Lung (tissue), 13 donors: ENCODE data around the gene TCP11L2. TPM values are rescaled to one million over a fixed set of nuclear protein-coding genes. Genes with fewer than 3 reads are reported as not detected.

Source experiments
- ATAC-seq: fragments of 200-7000 bp; cut with Tn5 transposase; one replicate; pipeline ENCODE4 v1.9.1; 2020; ENCODE audit warnings: moderate number of reproducible peaks; ENCODE audit not compliant: insufficient read depth, low FRiP score
- DNase-seq, 3 donors: peaks; one replicate each; pipeline ENCODE4 v3.0.0-alpha.2; 2013 to 2017
- H3K27ac ChIP-seq, 2 donors: one replicate each; pipeline ENCODE4 v1.5.1; 2013; ENCODE audit warnings: mild to moderate bottlenecking in 2 of 2, moderate library complexity in 2 of 2, control low read depth in 1 of 2, inconsistent platforms in 1 of 2, low read depth in 1 of 2, low read length in 1 of 2
- H3K27me3 ChIP-seq, 3 donors: one replicate each; pipeline ENCODE4 v1.5.1; 2013; ENCODE audit warnings: low read length in 2 of 3; ENCODE audit not compliant: control insufficient read depth in 3 of 3, insufficient read depth in 3 of 3
- H3K36me3 ChIP-seq, 4 donors: one replicate each; pipeline ENCODE4 v1.5.1; 2013; ENCODE audit warnings: low read length in 4 of 4, mild to moderate bottlenecking in 1 of 4, moderate library complexity in 1 of 4; ENCODE audit not compliant: control insufficient read depth in 4 of 4, insufficient read depth in 4 of 4
- H3K4me1 ChIP-seq, 5 donors: one replicate each; pipeline ENCODE4 v1.5.1; 2013; ENCODE audit warnings: low read length in 5 of 5, mild to moderate bottlenecking in 2 of 5, moderate library complexity in 1 of 5; ENCODE audit not compliant: control insufficient read depth in 5 of 5, insufficient read depth in 5 of 5
- H3K4me3 ChIP-seq: one replicate; pipeline ENCODE4 v1.5.1; 2013; ENCODE audit warnings: mild to moderate bottlenecking, control low read depth, moderate library complexity
- H3K9ac ChIP-seq, 2 donors: one replicate each; pipeline ENCODE4 v1.5.1; 2013; ENCODE audit warnings: low read length in 2 of 2, control low read depth in 1 of 2; ENCODE audit not compliant: insufficient read depth in 1 of 2
- H3K9me3 ChIP-seq, 4 donors: one replicate each; pipeline ENCODE4 v1.5.1; 2013; ENCODE audit warnings: low read length in 3 of 4, mild to moderate bottlenecking in 1 of 4, moderate library complexity in 1 of 4; ENCODE audit not compliant: control insufficient read depth in 4 of 4, insufficient read depth in 3 of 4
- WGBS, 2 donors: extraction: QIAGEN DNeasy Blood & Tissue Kit; methylation state at CpG; one replicate each; pipeline ENCODE4 v1.1.7; 2013; 5-methylcytosine and 5-hydroxymethylcytosine counted together
- polyA plus RNA-seq, 2 donors: library from polyadenylated mRNA; stranded (reverse); fragments of 200-250 nt; gene quantifications; one replicate each; pipeline ENCODE4 v1.2.1, GENCODE V29; 2013
- small RNA-seq: library from RNA; depleted of rRNA; stranded (forward); fragments of <200 nt; gene quantifications from one replicate; pipeline ENCODE3, GENCODE V24; 2014; ENCODE audit warnings: low replicate concordance
- total RNA-seq, 2 donors: library from RNA; depleted of rRNA in 1 of 2; stranded (reverse); fragments of >200 nt in 1 of 2; gene quantifications; one replicate each; pipeline ENCODE4 v1.2.1, GENCODE V29; 2014 to 2021
- TF ChIP-seq, protein P1 (sequence below): IDR thresholded peaks from 2 replicates; pipeline ENCODE4 v1.5.1; 2012; ENCODE audit warnings: mild to moderate bottlenecking; ENCODE audit errors: control extremely low read depth, extremely low read depth
- donor health status: control.
- donor health status: control.
- donor health status: Bipolar disorder and iron deficiency.
- donor health status: healthy.
- donor health status: DM: yes; HTN: yes; CAD: no.

Gene TCP11L2
- total and polyA plus RNA-seq, 4 donors: 4.9 to 78.5 (median 24.8) TPM

DNA sequence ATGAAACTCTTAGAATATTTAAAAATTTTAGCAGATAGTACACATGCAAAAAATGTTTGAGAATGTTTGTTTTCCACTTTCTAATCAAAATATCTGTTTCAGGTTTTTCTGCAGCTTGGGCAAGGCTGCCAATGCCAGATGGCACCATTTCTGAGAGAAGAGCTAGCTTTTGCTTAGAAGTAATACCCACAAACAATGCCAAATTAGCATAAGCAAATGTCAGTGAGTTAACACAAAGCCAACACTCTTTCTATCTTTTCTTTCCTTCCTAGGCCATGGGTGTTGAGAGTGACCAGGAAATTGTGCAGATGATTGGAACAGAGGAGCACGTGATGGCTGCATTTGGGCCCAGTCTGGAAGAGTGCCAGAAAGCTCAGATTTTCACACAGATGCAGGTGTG, 90.2 kb downstream of the TCP11L2 start:
- TF ChIP-seq, protein P1, sequence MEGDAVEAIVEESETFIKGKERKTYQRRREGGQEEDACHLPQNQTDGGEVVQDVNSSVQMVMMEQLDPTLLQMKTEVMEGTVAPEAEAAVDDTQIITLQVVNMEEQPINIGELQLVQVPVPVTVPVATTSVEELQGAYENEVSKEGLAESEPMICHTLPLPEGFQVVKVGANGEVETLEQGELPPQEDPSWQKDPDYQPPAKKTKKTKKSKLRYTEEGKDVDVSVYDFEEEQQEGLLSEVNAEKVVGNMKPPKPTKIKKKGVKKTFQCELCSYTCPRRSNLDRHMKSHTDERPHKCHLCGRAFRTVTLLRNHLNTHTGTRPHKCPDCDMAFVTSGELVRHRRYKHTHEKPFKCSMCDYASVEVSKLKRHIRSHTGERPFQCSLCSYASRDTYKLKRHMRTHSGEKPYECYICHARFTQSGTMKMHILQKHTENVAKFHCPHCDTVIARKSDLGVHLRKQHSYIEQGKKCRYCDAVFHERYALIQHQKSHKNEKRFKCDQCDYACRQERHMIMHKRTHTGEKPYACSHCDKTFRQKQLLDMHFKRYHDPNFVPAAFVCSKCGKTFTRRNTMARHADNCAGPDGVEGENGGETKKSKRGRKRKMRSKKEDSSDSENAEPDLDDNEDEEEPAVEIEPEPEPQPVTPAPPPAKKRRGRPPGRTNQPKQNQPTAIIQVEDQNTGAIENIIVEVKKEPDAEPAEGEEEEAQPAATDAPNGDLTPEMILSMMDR: no peak
- no peak overlapping the region for H3K27ac ChIP-seq
- H3K9ac ChIP-seq: no peak overlapping the region
- H3K4me3 ChIP-seq: no peak overlapping the region
- no peaks in the 10 kb centered on the region for H3K9me3 ChIP-seq
- ATAC-seq (no peak), DNase-seq (no peak)
- peaks cover 13 to 22% (median 16%) of the 10 kb centered on the region in 4 donors for H3K36me3 ChIP-seq
- WGBS, 2 donors: 72 to 86% methylated on average over 1 of the region's 1 CpG
- no peaks in the 10 kb centered on the region for H3K27me3 ChIP-seq
- H3K4me1 ChIP-seq: peaks cover 0 to 3% (median 0%) of the 10 kb centered on the region in 5 donors

Small RNA genes within 50 kb of the gene (small RNA-seq; reads per million reads assigned to genes)
- gene RNU7-94P: not detected

Other genes with a start within 250 kb of the TCP11L2 start
- 10 to 100 TPM; 13.0 to 14.1 TPM for gene NUAK1, start 163.8 kb upstream of the TCP11L2 start, total RNA-seq
- gene NUAK1, start 163.8 kb upstream of the TCP11L2 start, polyA plus RNA-seq: 1 to 10 TPM; 2.9 to 5.5 TPM
- gene CKAP4, start 54.7 kb upstream of the TCP11L2 start, total RNA-seq: 10 to 100 TPM; 48.3 to 82.6 TPM
- 10 to 100 TPM; 15.3 to 82.1 TPM for gene CKAP4, start 54.7 kb upstream of the TCP11L2 start, polyA plus RNA-seq
- 10 to 100 TPM; 11.4 to 13.5 TPM for gene POLR3B, start 55.0 kb downstream of the TCP11L2 start, total RNA-seq
- 1 to 10 TPM; 3.6 to 6.6 TPM for gene POLR3B, start 55.0 kb downstream of the TCP11L2 start, polyA plus RNA-seq